DND-41 (cell line): Measurements from ENCODE around the gene ABLIM2.

ENCODE experiments used
- ATAC-seq: fragments of 200-7000 bp; cut with Tn5 transposase; 3 replicates; pipeline ENCODE4 v1.9.1; 2021; ENCODE audit warnings: low read depth; ENCODE audit not compliant: insufficient read depth
- DNase-seq: peaks from one replicate; pipeline ENCODE4 v3.0.0-alpha.2; 2020
- H2AFZ ChIP-seq: 2 replicates; pipeline ENCODE4 v1.6.0; 2012; ENCODE audit warnings: low read depth, low read length
- H3K27ac ChIP-seq: 2 replicates; pipeline ENCODE4 v1.5.1; 2012; ENCODE audit warnings: low read length, inconsistent platforms
- H3K27me3 ChIP-seq: fragments of 200-600 bp; sonication (generic); 2 replicates; pipeline ENCODE4 v1.6.0; 2012; ENCODE audit warnings: low read length, mild to moderate bottlenecking, inconsistent platforms; ENCODE audit not compliant: insufficient read depth, poor library complexity
- H3K36me3 ChIP-seq: 2 replicates; pipeline ENCODE4 v1.5.1; 2012; ENCODE audit warnings: low read length, inconsistent platforms; ENCODE audit not compliant: insufficient read depth
- H3K4me1 ChIP-seq: 2 replicates; pipeline ENCODE4 v1.5.1; 2012; ENCODE audit warnings: mild to moderate bottlenecking, low read length; ENCODE audit not compliant: insufficient read depth
- H3K4me2 ChIP-seq: 2 replicates; pipeline ENCODE4 v1.6.0; 2012; ENCODE audit warnings: mild to moderate bottlenecking, moderate library complexity, low read length, inconsistent platforms; ENCODE audit not compliant: insufficient read depth
- H3K4me3 ChIP-seq, 2 experiments: fragments of 200-600 bp in 1 of 2; shearing (Covaris generic) in 1 of 2; 2 replicates each; pipeline ENCODE4 v1.5.1; 2012 to 2016; ENCODE audit warnings: inconsistent platforms in 2 of 2, low read length in 2 of 2, mild to moderate bottlenecking in 2 of 2, low read depth in 1 of 2, moderate library complexity in 1 of 2
- H3K79me2 ChIP-seq: 2 replicates; pipeline ENCODE4 v1.6.0; 2012; ENCODE audit warnings: low read length, inconsistent platforms; ENCODE audit not compliant: insufficient read depth
- H3K9ac ChIP-seq: 2 replicates; pipeline ENCODE4 v1.6.0; 2012; ENCODE audit warnings: low read depth, mild to moderate bottlenecking, inconsistent platforms, low read length, moderate library complexity
- H3K9me3 ChIP-seq: 2 replicates; pipeline ENCODE4 v1.5.1; 2012; ENCODE audit warnings: low read length, moderate library complexity, mild to moderate bottlenecking, inconsistent platforms; ENCODE audit not compliant: insufficient read depth, severe bottlenecking
- H4K20me1 ChIP-seq: 2 replicates; pipeline ENCODE4 v1.6.0; 2012; ENCODE audit warnings: low read length; ENCODE audit not compliant: insufficient read depth
- CTCF ChIP-seq: IDR thresholded peaks from 2 replicates; pipeline ENCODE4 v1.5.1; 2012; ENCODE audit warnings: borderline replicate concordance, low read length, moderate library complexity, mild to moderate bottlenecking; ENCODE audit not compliant: poor library complexity, severe bottlenecking; ENCODE audit errors: extremely low read depth
- EZH2 ChIP-seq: IDR thresholded peaks from 3 replicates; pipeline ENCODE4 v1.6.1; 2012; ENCODE audit warnings: borderline replicate concordance, low read depth, mild to moderate bottlenecking, moderate library complexity, low read length, inconsistent platforms; ENCODE audit not compliant: severe bottlenecking

ABLIM2 gene

DNA sequence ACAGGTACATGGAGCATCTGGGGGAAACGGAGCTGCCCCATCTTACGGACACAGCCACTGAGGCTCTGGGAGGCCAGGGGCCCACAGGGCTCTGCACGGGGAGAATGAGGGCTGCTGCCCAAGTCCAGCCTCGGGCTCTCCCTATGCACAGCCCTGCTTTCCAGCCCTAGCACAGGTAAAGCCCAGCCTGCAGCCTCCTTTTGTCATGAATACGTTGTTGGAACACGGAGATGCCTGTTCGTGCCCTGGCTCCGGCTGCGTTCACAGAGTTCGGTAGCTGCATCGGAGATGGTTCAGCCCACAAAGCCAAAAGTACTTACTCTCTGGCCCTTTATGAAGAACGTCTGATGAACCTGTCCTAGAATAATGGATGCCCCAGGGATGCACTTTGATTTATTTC, 150.2 kb downstream of the ABLIM2 start:
- Histone ChIP-seq H3K4me3 (no peak overlapping the region), H3K27ac (no peak overlapping the region), H3K4me1 (no peaks in the 10 kb centered on the region), H3K9ac (no peak overlapping the region), H3K27me3 (no peaks in the 10 kb centered on the region), H3K79me2 (no peaks in the 10 kb centered on the region), H2AFZ (no peak overlapping the region), H3K9me3 (no peaks in the 10 kb centered on the region), H3K4me2 (no peak overlapping the region), H3K36me3 (no peaks in the 10 kb centered on the region), H4K20me1 (no peaks in the 10 kb centered on the region)
- no peak for DNase-seq
- ATAC-seq = no peak
- TF ChIP-seq CTCF (no peak), EZH2 (no peak)

DNA sequence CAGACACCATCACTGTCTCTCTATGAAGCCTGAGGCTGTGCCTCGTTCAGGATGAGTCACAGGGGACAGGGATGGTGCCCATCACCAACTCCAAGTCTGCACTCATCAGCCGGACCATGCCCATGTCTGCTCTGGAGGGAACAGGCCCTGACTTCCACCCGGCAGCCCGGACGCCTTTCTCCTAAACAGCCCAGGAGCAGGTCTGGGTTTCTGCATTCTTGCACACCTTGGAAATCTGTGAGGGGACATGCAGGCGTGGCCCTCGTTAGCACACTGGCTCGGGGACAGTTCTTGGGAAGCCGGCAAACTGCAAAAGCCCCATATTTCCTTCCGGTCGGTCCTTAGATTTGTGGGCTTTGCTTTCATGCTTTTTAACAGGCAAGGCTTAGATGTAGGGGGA, 151.0 kb downstream of the ABLIM2 start:
- Histone ChIP-seq H3K36me3 (no peaks in the 10 kb centered on the region), H3K27me3 (no peaks in the 10 kb centered on the region), H4K20me1 (no peaks in the 10 kb centered on the region), H3K4me1 (no peaks in the 10 kb centered on the region), H3K4me2 (no peak overlapping the region), H3K4me3 (no peak overlapping the region), H2AFZ (no peak overlapping the region), H3K9ac (no peak overlapping the region), H3K9me3 (no peaks in the 10 kb centered on the region), H3K79me2 (no peaks in the 10 kb centered on the region), H3K27ac (no peak overlapping the region)
- no peak for TF ChIP-seq CTCF
- DNase-seq (no peak), ATAC-seq (no peak)

- H3K27me3 ChIP-seq = no peaks in the 10 kb centered on the region
These were observed 152.1 kb downstream of the ABLIM2 start for GRCh38 chr4:8006471-8006870.

More at GRCh38 chr4:8006471-8006870, 152.1 kb downstream of the ABLIM2 start:
- Histone ChIP-seq H4K20me1 (no peaks in the 10 kb centered on the region), H3K9ac (no peak overlapping the region), H3K4me2 (no peak overlapping the region), H3K27ac (no peak overlapping the region), H3K79me2 (no peaks in the 10 kb centered on the region), H3K4me1 (no peaks in the 10 kb centered on the region), H3K4me3 (no peak overlapping the region), H3K9me3 (no peaks in the 10 kb centered on the region), H2AFZ (no peak overlapping the region), H3K36me3 (no peaks in the 10 kb centered on the region)
- TF ChIP-seq EZH2 (no peak), CTCF (no peak)
- DNase-seq (no peak), ATAC-seq (no peak)
